Activated CD4-positive, alpha-beta memory T cell treated with anti-CD3 and anti-CD28 coated beads, Interleukin-2, amount 10 ng/mL, durations not matched to agents 7 days and 5 days (primary cell): ENCODE measurements around the gene STK32B. TPM values are rescaled to one million over a fixed set of nuclear protein-coding genes. Genes with fewer than 3 reads are reported as not detected.

ENCODE experiments used
- CTCF ChIA-PET: fragments of 350-600 bp; sonication (Branson Sonifier 250); formaldehyde crosslinking; loops from one replicate; lab custom pipeline; 2021; ENCODE audit warnings: antibody characterized with exemption, inconsistent platforms; lab: Charles Lee
- POLR2A ChIA-PET: fragments of 350-600 bp; sonication (Branson Sonifier 250); formaldehyde crosslinking; loops from one replicate; lab custom pipeline; 2021; ENCODE audit warnings: antibody characterized with exemption; lab: Charles Lee
- DNase-seq: peaks from one replicate; pipeline ENCODE4 v3.0.0-alpha.2; 2020
- H3K27ac Mint-ChIP-seq: one replicate; pipeline ENCODE4 v1.8.0; 2021; ENCODE audit warnings: mild to moderate bottlenecking, mixed read lengths
- H3K27me3 Mint-ChIP-seq: one replicate; pipeline ENCODE4 v1.8.0; 2021; ENCODE audit warnings: mixed read lengths
- H3K36me3 Mint-ChIP-seq: one replicate; pipeline ENCODE4 v1.8.0; 2021; ENCODE audit warnings: low read depth, mixed read lengths
- H3K4me1 Mint-ChIP-seq: one replicate; pipeline ENCODE4 v1.8.0; 2021; ENCODE audit warnings: mixed read lengths
- H3K4me3 Mint-ChIP-seq: one replicate; pipeline ENCODE4 v1.8.0; 2021; ENCODE audit warnings: mild to moderate bottlenecking, mixed read lengths
- H3K9me3 Mint-ChIP-seq: one replicate; pipeline ENCODE4 v1.8.0; 2021; ENCODE audit warnings: mixed read lengths
- total RNA-seq, 2 experiments: library from RNA; stranded (reverse); gene quantifications; one replicate each; pipeline ENCODE4 v1.2.3, GENCODE V29; 2021

Gene STK32B
- total RNA-seq, 2 experiments from 2014 or later, result not detected

GRCh38 chr4:5036239-5036638 lies 15.0 kb upstream of the STK32B start:
- Mint-ChIP-seq H3K9me3 (no peaks in the 10 kb centered on the region), H3K36me3 (no peaks in the 10 kb centered on the region), H3K4me3 (no peak overlapping the region), H3K27me3 (no peaks in the 10 kb centered on the region), H3K27ac (no peak overlapping the region), H3K4me1 (no peaks in the 10 kb centered on the region)
- DNase-seq, result no peak
- POLR2A ChIA-PET, result no interaction called here
- CTCF ChIA-PET, result no interaction called here

- CTCF ChIA-PET, result no interaction called here
Observed at GRCh38 chr4:5037553-5038551, 13.4 kb upstream of the STK32B start.

GRCh38 chr4:5039800-5040199 lies 11.5 kb upstream of the STK32B start:
- Mint-ChIP-seq H3K27me3 (no peaks in the 10 kb centered on the region), H3K4me3 (no peak overlapping the region), H3K4me1 (no peaks in the 10 kb centered on the region), H3K27ac (no peak overlapping the region), H3K36me3 (no peaks in the 10 kb centered on the region), H3K9me3 (no peaks in the 10 kb centered on the region)
- DNase-seq, result no peak
- ChIA-PET POLR2A (no interaction called here), CTCF (no interaction called here)

More at GRCh38 chr4:5037553-5038551, 13.4 kb upstream of the STK32B start:
- no peaks in the 10 kb centered on the region for H3K36me3 Mint-ChIP-seq
- no peak overlapping the region for H3K27ac Mint-ChIP-seq
- no peaks in the 10 kb centered on the region for H3K27me3 Mint-ChIP-seq
- POLR2A ChIA-PET, result no interaction called here
- H3K4me3 Mint-ChIP-seq, result no peak overlapping the region
- no peak for DNase-seq
- H3K4me1 Mint-ChIP-seq, result no peaks in the 10 kb centered on the region
- H3K9me3 Mint-ChIP-seq, result no peaks in the 10 kb centered on the region

- Mint-ChIP-seq H3K4me1 (no peaks in the 10 kb centered on the region), H3K27me3 (no peaks in the 10 kb centered on the region), H3K27ac (no peak overlapping the region), H3K9me3 (no peaks in the 10 kb centered on the region), H3K4me3 (no peak overlapping the region), H3K36me3 (no peaks in the 10 kb centered on the region)
- no peak for DNase-seq
- ChIA-PET CTCF (no interaction called here), POLR2A (no interaction called here)
Observed at GRCh38 chr4:5040856-5041620, 10.2 kb upstream of the STK32B start.

- no peak overlapping the region for H3K4me3 Mint-ChIP-seq
- no peaks in the 10 kb centered on the region for H3K36me3 Mint-ChIP-seq
- peaks cover 5% of the 10 kb centered on the region for H3K27me3 Mint-ChIP-seq
- H3K4me1 Mint-ChIP-seq, result no peaks in the 10 kb centered on the region
- no peak overlapping the region for H3K27ac Mint-ChIP-seq
- DNase-seq, result no peak
- ChIA-PET POLR2A (no interaction called here), CTCF (no interaction called here)
- no peaks in the 10 kb centered on the region for H3K9me3 Mint-ChIP-seq
Observed at GRCh38 chr4:5041699-5042098, 9.6 kb upstream of the STK32B start.

- H3K27ac Mint-ChIP-seq, result no peak overlapping the region
- ChIA-PET CTCF (no interaction called here), POLR2A (no interaction called here)
- no peaks in the 10 kb centered on the region for H3K36me3 Mint-ChIP-seq
- no peak overlapping the region for H3K4me3 Mint-ChIP-seq
- DNase-seq, result no peak
- H3K9me3 Mint-ChIP-seq, result no peaks in the 10 kb centered on the region
- H3K27me3 Mint-ChIP-seq, result peaks cover 9% of the 10 kb centered on the region
- no peaks in the 10 kb centered on the region for H3K4me1 Mint-ChIP-seq
Observed at GRCh38 chr4:5043579-5043978, 7.7 kb upstream of the STK32B start.

- CTCF ChIA-PET, result no interaction called here
- Mint-ChIP-seq H3K27ac (no peak overlapping the region), H3K36me3 (no peaks in the 10 kb centered on the region), H3K4me1 (no peaks in the 10 kb centered on the region), H3K4me3 (no peak overlapping the region), H3K27me3 (peaks cover 9% of the 10 kb centered on the region), H3K9me3 (no peaks in the 10 kb centered on the region)
- POLR2A ChIA-PET, result no interaction called here
- DNase-seq, result no peak
Observed at GRCh38 chr4:5044341-5044740, 6.9 kb upstream of the STK32B start.

- Mint-ChIP-seq H3K36me3 (no peaks in the 10 kb centered on the region), H3K4me3 (no peak overlapping the region), H3K27ac (no peak overlapping the region), H3K27me3 (peaks cover 11% of the 10 kb centered on the region), H3K9me3 (no peaks in the 10 kb centered on the region), H3K4me1 (no peaks in the 10 kb centered on the region)
- ChIA-PET CTCF (no interaction called here), POLR2A (no interaction called here)
- DNase-seq, result no peak
Observed at GRCh38 chr4:5045097-5045496, 6.2 kb upstream of the STK32B start.

- no peak overlapping the region for H3K4me3 Mint-ChIP-seq
- no peak for DNase-seq
- peaks cover 10% of the 10 kb centered on the region for H3K4me1 Mint-ChIP-seq
- POLR2A ChIA-PET, result no interaction called here
- H3K9me3 Mint-ChIP-seq, result no peaks in the 10 kb centered on the region
- no peak overlapping the region for H3K27ac Mint-ChIP-seq
- CTCF ChIA-PET, result no interaction called here
- peaks cover 38% of the 10 kb centered on the region for H3K27me3 Mint-ChIP-seq
- H3K36me3 Mint-ChIP-seq, result no peaks in the 10 kb centered on the region
Observed at GRCh38 chr4:5048721-5049120, 2.6 kb upstream of the STK32B start.

GRCh38 chr4:5050520-5051277 lies 581 bp upstream of the STK32B start:
- DNase-seq, result no peak
- Mint-ChIP-seq H3K4me1 (peaks cover 10% of the 10 kb centered on the region), H3K27me3 (peaks cover 38% of the 10 kb centered on the region), H3K4me3 (no peak overlapping the region), H3K27ac (no peak overlapping the region), H3K9me3 (no peaks in the 10 kb centered on the region), H3K36me3 (no peaks in the 10 kb centered on the region)
- POLR2A ChIA-PET, result no interaction called here
- CTCF ChIA-PET, result interaction anchor here (0.9 kb wide), 1 partner anchor 762 kb away, joined by 3 read pairs; no protein-coding TSS in a partner anchor

- Mint-ChIP-seq H3K27ac (no peak overlapping the region), H3K4me3 (no peak overlapping the region), H3K4me1 (peaks cover 10% of the 10 kb centered on the region), H3K27me3 (peaks cover 29% of the 10 kb centered on the region), H3K9me3 (no peaks in the 10 kb centered on the region), H3K36me3 (no peaks in the 10 kb centered on the region)
- CTCF ChIA-PET, result no interaction called here
- POLR2A ChIA-PET, result no interaction called here
- no peak for DNase-seq
Observed at GRCh38 chr4:5052204-5052702, 973 bp downstream of the STK32B start.

- Mint-ChIP-seq H3K36me3 (no peaks in the 10 kb centered on the region), H3K4me1 (peaks cover 10% of the 10 kb centered on the region), H3K27ac (no peak overlapping the region), H3K9me3 (no peaks in the 10 kb centered on the region), H3K27me3 (peaks cover 29% of the 10 kb centered on the region), H3K4me3 (no peak overlapping the region)
- POLR2A ChIA-PET, result no interaction called here
- DNase-seq, result no peak
- CTCF ChIA-PET, result no interaction called here
Observed at GRCh38 chr4:5052726-5053425, 1.6 kb downstream of the STK32B start.
